Limb (tissue), 2 donors: ENCODE results near the gene NTN3.

Experiments used
- DNase-seq, 2 donors: peaks; one replicate each; pipeline ENCODE4 v3.0.0-alpha.2; 2016; ENCODE audit errors: extremely low spot score in 2 of 2

The NTN3 gene

DNA sequence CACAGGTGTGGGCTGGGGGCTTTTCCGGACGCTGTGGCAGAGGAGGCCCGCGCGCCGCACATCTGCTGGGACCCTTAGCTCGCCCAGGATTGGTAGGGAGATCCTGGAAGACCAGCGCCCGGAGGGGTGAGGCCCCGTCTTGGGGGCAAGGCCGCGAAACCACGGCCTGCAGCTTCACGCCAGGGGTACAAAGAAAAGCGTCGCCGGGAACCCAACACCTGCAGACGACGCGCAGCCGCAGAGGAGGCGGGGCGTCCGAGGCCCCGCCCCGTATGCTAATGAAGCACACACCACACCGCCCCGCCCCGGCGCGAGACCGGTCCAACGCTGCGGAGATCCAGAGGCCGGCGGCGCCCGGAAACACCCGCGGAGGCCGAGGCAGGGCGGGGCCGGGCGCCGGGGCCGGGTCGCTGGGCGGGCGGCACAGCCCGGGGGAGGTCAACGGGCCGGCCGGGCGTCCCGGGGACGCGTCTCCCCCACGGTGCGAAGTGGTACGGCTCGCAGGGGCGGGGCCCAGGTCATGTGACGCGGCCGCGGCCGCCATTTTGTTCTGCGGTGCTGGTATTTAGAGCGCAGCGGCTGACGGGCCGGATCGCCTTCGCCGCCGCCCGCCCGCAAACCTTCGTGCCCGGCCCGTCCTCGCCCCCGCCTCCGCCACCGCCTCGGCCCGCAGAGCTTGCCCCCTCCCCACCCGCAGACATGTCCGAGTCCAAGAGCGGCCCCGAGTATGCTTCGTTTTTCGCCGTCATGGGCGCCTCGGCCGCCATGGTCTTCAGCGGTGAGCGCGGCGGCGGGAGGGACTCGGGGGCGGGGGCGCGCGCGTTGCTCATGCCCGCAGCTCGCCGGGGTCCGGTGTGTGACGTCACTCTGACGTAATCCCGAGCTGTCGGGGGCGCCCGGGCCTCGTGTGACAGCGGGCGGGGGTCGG is 42.6 kb downstream of the NTN3 start, which contains the start of gene ATP6V0C:
Gene ATP6V0C, plus strand, starts transcription at position 548 of the 928 bp plus-strand sequence. Its CDS starts 152 bp downstream, at position 700.
- peak; percentile 86 to 95 for DNase-seq

DNA sequence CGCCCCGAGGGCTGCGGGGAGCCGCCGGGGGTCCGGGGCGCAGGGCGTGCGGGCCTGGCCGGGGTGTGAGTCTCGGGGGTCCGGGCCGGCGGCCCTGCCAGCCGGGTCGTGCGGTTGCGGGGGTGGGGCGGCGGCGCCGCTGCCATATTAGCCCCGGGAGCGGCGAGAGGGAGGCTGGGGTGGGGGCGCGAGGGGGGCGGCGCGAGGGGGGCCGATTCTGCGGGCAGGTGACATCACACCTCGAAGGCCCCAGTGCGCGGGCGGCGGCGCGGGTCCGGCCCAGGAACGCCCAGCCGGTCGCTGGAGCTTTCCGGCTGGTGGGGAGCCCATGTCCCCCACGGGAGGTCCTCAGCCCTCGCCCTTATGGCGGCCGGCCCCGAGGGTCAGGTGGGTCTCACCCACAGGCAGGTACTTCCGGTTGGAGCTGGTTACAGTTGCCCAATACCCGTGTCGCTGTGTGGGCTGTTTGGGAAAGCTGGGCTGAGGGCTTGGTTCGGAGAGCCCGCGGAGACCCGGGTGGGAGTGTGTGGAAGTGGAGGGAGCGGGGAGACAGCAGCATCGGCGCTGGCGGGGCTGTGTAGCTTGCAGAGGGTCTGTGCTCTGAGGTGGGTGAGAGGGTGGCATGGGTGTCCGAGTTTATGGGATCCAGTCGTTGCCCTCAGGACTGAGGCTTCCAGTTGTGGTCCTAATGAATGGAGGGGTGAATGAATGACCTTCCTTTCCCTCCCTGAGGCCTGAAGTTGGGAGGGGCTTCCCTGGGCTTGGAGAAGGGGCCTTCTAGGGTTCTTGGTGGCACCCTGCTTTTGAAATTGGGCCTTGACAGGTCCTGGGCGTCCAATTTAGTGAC is 43.5 kb downstream of the NTN3 start:
- no peak for DNase-seq

DNA sequence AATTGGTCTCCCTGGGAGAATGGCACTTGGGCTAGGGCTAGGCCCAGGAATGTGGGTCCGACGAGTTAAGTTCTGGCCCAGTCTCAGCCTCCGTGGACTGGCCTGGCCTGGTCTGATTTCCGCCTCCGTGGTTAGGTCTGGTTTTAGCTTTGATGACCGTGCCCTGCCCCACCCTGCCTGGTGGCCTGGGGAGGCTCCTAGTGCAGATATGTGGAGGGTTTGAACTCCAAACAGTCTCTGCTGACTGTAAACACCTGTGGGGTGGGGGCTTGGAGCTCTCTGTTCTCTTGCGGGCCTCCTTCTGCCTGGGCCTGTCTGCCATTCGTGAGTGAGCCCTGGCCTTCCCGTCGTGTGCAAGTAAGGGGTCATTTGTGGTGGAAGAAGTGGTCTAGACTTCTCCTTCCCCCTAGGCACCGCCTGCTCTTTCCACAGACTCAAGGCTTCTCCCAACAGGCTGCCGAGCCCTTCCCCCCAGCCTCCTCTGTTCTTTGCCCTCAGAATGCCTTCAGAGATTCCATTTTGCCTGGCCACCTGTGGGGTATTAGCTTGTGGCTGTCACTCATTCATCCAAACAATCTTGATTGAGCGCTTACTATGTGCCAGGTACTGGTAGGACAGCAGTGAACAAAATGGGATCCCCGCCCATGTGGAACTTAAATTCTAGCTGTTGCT is 44.2 kb downstream of the NTN3 start:
- DNase-seq, result peak in 1 of 2 donors; percentile 27

DNA sequence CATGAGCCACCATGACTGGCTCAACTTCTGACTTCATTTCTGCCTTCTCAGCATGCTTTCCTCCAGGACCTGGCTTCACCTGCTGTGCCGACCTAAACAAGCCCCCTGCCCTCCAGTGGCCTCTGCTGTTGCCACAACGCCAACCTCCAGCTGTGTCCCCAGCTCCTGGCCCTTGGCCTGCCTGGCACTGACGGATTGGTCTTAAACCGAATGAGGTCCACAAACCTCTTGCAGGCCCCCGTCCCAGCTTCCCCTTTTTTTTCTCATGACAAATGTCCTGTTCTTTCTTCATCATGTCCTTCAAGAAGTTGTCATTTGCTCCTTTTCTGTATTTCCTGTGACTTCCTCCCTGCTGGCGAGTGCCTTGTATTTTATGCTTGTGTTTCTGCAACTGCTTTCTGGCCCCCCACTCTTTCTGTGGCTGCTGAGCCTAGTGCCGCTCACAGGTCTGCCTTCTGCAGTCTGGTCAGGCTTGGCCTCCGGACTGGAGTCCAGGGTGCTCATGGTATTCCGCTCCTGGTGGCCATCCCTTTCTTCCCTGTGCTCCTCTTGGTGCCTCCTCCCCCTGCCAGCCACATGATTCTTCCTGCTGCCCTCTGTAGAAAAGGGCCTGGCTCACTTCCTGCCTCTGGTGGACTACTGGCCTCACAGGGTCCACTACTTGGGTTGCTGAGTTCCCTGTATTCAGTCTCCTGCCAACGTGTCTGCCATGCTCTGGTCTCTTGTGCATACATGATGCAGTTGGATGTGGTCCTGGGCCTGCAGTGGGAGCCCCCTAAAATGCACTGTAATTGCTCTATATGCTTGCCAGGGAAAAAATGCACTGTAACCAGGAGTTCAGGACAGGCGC is 45.5 kb downstream of the NTN3 start:
- no peak for DNase-seq

DNA sequence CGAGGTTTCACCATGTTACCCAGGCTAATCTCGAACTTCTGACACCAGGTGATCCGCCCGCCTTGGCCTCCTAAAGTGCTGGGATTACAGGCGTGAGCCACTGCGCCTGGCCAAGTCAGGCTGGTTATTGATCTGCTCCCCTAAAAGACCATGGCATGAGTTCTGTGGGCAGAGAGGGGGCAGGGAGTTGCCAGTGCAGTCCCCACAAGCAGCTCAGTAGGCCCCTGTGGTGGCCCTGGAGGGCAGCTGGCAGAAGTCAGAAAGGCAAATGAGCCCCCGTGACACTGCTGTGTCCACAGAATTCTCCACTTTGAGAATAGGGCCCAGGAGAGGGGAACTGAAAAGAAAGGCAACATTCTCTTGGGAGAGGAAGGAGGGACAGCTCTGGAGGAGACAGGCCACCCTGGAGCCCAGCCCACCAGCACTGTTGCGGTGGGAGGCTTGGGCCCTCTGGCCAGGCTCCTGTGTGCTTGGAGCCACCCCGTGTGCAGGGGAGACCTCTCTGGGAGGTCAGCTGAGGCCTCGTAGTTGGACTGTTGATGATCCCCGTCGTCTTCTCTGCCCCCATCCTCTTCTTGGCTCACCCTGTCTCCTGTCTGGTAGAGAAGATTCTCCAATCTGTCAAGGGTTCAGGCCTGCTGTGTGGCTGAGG is 47.0 kb downstream of the NTN3 start:
- DNase-seq, result no peak

DNA sequence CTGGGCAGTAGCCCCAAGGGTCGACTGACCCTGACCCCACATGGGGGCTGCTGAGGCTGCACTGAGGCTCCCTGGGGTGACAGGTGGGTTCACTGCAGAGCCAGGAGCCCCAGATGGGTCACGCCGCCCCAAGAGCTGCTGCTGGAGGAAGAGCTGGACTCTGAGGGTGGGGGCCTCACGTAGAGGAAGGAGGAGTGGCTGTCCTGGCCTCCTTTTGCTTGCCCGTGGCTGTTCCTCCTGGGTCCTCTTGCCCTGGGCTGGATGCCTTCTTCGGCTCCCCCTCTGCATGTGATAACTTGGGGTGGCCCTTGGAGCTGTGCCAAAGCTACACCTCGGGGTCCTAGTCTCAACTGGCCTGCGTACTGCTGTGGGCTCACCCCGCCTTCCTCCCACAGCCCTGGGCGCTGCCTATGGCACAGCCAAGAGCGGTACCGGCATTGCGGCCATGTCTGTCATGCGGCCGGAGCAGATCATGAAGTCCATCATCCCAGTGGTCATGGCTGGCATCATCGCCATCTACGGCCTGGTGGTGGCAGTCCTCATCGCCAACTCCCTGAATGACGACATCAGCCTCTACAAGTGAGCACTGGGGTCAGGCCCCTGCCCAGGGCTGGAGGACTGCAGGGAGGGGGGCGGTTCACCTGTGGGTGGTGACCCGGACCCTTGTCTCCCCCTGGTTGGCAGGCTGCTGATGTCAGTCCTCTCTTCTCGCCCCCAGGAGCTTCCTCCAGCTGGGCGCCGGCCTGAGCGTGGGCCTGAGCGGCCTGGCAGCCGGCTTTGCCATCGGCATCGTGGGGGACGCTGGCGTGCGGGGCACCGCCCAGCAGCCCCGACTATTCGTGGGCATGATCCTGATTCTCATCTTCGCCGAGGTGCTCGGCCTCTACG is 48.0 kb downstream of the NTN3 start:
- DNase-seq, result peak in 1 of 2 donors; percentile 37

DNA sequence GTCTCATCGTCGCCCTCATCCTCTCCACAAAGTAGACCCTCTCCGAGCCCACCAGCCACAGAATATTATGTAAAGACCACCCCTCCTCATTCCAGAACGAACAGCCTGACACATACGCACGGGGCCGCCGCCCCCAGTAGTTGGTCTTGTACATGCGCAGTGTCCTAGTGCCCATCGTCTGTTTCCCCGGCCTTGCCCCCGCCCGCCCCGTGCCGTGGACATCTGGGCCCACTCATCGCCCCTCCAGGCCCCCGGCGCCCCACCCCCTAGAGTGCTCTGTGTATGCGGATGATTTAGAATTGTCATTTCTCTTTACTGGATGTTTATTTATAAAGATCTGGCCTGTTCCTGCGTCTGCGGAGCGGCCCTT is 48.6 kb downstream of the NTN3 start:
- no peak for DNase-seq

DNA sequence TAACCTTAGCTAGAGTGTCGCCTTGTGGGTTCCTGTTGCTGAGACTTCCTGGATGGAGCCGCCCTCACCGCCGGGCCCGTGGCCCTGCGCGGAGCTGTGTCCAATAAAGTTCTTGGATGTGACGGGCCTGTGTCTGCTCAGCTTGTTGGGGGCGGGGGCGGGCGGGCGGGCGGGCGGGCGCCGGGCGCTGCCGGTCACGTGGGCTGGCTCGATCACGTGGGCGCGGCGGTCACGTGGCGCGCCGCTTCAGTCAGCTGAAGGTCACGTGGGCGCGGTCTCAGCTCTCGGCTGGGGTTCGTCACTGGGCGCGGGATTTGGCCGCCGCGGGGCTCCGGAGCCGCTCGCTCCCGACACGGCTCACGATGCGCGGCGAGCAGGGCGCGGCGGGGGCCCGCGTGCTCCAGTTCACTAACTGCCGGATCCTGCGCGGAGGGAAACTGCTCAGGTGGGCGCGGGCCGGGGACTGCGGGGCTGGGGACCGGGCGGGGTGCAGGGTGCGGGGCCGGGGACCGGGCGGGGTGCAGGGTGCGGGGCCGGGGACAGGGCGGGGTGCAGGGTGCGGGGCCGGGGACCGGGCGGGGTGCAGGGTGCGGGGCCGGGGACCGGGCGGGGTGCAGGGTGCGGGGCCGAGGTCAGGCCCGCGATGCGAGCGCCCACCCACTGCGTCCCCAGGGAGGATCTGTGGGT is 49.1 kb downstream of the NTN3 start, which contains the start of gene AMDHD2:
Gene AMDHD2, plus strand, starts transcription at position 275 of the 687 bp plus-strand sequence. Its CDS starts 88 bp downstream, at position 363.
- DNase-seq, result peak; percentile 92 to 93

DNA sequence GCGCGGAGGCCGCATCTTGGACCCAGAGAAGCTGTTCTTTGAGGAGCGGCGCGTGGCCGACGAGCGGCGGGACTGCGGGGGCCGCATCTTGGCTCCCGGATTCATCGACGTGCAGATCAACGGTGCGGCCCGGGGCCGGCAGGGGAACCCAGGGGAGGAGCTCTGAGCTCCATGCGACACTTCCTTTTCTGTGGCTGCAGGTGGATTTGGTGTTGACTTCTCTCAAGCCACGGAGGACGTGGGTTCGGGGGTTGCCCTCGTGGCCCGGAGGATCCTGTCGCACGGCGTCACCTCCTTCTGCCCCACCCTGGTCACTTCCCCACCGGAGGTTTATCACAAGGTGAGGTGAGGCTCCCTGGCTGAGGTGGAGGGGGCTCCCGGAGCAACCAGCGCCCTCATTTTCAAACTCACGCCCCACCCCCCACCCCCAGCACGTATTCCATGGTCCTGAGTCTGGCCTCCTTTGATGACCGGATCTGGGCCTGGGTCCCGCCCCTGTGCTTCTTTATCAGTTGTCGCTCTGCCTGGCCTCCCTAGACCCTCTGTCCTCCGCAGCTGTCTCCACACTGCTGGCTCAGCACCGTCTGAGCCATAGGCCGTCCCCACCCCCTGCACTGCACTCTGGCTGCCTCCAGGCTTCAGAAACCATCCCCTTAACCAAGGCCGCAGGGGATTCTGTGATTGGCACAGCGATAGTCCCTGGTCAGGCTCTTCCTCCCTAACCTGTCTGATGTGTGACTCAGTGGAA is 49.9 kb downstream of the NTN3 start:
- DNase-seq, result peak in 1 of 2 donors; percentile 27
